Measurements from ENCODE around the gene DIAPH2.

DNA sequence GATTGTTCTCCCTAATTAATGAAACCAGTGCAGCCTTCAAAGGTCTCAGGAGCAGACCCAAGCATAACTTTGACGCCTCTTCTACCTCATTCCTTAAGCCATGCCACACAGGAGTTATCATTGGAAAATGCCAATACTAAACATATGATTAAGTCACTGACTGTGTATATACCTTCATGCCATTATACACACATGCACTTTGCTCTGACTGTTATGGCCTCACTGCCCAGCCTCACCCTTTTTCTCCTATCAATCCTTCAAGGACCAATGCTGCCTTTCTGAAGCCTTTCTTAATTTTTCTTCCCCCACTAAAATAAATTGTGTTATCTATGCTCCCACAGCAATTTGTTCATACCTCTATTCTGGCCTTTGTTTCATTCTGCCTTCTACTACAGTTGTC, 924.7 kb downstream of the DIAPH2 start:
- TF ChIP-seq CTCF (IDR thresholded peaks at IDR 0.05): no peak
- no peak for TF ChIP-seq POLR2A (IDR thresholded peaks at IDR 0.05)

All from body of pancreas (tissue), 4 donors.